HG02610 (cell line): ENCODE measurements around the gene NLRC4.
A peak's percentile ranks its signal among the peaks of the same experiment; 100 is the strongest.
"Not testable (repeated sequence)": the region's sequence is repeated elsewhere in the genome, so short reads cannot be mapped to it uniquely, and the experiment has no call there.

Experiments used
- ATAC-seq: cut with Tn5 transposase; IDR thresholded peaks from one replicate; pipeline ENCODE4 v1.9.1; 2021; ENCODE audit warnings: mild to moderate bottlenecking, moderate library complexity; ENCODE audit not compliant: unreplicated experiment

Gene NLRC4, protein sequence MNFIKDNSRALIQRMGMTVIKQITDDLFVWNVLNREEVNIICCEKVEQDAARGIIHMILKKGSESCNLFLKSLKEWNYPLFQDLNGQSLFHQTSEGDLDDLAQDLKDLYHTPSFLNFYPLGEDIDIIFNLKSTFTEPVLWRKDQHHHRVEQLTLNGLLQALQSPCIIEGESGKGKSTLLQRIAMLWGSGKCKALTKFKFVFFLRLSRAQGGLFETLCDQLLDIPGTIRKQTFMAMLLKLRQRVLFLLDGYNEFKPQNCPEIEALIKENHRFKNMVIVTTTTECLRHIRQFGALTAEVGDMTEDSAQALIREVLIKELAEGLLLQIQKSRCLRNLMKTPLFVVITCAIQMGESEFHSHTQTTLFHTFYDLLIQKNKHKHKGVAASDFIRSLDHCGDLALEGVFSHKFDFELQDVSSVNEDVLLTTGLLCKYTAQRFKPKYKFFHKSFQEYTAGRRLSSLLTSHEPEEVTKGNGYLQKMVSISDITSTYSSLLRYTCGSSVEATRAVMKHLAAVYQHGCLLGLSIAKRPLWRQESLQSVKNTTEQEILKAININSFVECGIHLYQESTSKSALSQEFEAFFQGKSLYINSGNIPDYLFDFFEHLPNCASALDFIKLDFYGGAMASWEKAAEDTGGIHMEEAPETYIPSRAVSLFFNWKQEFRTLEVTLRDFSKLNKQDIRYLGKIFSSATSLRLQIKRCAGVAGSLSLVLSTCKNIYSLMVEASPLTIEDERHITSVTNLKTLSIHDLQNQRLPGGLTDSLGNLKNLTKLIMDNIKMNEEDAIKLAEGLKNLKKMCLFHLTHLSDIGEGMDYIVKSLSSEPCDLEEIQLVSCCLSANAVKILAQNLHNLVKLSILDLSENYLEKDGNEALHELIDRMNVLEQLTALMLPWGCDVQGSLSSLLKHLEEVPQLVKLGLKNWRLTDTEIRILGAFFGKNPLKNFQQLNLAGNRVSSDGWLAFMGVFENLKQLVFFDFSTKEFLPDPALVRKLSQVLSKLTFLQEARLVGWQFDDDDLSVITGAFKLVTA

GRCh38 chr2:32264422-32265105 lies at the start of gene NLRC4:
NLRC4 (minus strand) TSS chr2:32264886; CDS start chr2:32256775, 8,111 bp downstream.
- ATAC-seq: peak; percentile 87

- no peak for ATAC-seq
These were observed 45.9 kb upstream of the NLRC4 start for GRCh38 chr2:32310577-32310976.

DNA sequence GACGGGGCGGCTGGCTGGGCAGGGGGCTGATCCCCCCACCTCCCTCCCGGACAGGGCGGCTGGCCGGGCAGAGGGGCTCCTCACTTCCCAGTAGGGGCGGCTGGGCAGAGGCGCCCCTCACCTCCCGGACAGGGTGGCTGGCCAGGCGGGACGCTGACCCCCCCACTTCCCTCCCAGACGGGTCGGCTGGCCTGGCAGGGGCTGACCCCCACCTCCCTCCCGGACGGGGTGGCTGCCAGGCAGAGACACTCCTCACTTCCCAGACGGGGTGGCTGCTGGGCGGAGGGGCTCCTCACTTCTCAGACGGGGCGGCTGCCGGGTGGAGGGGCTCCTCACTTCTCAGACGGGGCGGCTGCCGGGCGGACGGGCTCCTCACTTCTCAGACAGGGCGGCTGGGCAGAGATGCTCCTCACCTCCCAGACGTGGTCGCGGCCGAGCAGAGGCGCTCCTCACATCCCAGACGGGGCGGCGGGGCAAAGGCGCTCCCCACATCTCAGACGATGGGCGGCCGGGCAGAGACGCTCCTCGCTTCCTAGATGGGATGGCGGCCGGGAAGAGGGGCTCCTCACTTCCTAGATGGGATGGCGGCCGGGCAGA lies 29.4 kb upstream of the NLRC4 start:
- not testable (repeated sequence) for ATAC-seq

DNA sequence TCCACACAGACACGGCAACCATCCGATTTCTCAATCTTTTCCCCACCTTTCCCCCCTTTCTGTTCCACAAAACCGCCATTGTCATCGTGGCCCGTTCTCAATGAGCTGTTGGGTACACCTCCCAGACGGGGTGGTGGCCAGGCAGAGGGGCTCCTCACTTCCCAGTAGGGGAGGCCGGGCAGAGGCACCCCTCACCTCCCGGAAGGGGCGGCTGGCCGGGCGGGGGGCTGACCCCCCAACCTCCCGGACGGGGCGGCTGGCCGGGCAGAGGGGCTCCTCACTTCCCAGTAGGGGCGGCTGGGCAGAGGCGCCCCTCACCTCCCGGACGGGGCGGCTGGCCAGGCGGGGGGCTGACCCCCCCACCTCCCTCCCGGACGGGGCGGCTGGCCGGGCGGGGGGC lies 28.8 kb upstream of the NLRC4 start:
- not testable (repeated sequence) for ATAC-seq

DNA sequence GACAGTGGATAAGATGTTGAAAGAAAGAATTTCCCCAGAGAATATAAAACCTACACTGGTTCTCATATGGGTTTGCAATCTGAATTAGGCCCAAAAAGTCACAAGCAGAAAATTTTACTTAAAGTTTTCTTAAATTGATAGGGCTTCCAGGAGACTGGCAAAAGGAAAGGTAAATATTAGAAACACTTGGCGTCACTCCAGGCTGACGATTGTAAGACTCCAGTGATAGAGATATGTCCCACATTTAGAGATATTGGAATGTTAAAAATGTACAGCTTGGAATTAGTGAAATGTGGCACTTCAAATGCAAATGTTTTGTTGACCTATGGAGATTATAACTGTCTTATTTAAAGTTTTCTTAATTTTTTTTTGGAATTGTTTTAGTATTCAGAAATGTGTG lies 27.1 kb upstream of the NLRC4 start:
- no peak for ATAC-seq

- ATAC-seq: no peak
These were observed 25.3 kb upstream of the NLRC4 start for GRCh38 chr2:32290000-32290339.

DNA sequence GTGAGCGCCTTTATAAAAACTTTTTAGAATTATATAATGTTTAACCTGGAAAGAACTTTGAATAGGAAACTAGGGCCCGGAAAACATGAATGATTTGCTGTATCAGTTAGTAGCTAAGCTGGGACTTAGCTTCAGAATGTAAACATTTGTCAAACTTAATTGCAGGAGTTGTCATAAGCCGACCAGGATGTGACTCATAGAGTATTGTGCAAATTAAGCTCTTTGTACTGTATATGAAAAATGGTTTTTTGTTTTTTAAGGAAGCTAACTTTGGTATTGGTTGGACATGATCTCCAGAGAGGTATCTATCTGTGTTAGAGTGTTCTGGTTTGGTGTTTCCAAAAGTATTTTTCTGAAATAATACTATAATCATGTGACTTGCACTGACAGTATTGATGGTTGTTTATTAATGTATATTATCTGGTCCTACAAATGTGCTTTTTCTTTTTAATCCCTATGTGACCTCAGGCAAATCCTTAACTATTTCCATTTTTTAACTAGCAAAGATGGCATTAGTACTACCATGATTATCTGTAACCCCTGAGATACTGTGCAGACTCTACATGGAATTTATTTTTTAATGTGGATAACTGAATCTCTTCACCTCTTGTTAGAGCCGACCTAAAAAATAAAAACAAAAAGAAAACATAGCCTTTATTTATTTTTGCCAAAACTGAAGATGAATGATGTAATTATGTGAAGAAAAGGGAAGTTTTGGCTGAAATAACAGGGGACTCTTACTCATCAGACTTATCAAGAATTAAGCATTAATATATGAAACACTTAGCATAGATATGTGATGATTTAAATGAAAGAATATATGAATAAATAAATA lies 24.7 kb upstream of the NLRC4 start:
- no peak for ATAC-seq

DNA sequence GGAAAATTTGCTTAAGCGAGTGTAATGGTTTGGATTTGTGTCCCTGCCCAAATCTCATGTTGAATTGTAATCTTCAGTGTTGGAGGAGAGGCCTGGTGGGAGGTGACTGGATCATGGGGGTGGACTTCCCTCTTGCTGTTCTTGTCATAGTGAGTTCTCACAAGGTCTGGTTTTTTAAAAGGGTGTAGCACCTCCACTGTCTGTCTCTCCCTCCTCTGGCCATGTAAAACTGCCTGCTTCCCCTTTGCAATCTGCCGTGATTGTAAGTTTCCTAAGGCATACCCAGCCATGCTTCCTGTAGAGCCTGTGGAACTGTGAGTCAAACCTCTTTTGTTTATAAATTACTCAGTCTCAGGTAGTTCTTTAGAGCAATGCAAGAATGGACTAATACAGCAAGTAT lies 19.6 kb upstream of the NLRC4 start:
- peak; percentile 66 for ATAC-seq

GRCh38 chr2:32278478-32278853 lies 13.8 kb upstream of the NLRC4 start:
- no peak for ATAC-seq

- peak; percentile 98 for ATAC-seq
These were observed 13.2 kb upstream of the NLRC4 start, which contains the start of gene YIPF4 for GRCh38 chr2:32277674-32278477. YIPF4 (plus strand) TSS chr2:32277904; CDS start chr2:32278156, 252 bp downstream.

DNA sequence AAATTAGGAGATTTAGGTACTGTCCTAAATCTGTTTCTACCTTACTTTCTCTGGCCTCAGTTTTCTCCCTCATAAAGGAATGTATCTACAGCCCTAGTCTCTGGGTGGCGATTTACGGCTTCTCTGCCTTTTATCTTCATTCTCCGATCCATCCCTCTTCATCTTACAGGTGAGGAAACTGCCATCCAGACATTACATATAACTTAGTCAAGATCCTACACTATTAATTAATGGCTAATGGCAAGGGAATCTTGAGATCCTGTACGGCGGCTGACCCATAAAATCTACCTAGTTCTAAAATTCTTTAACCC lies 12.6 kb upstream of the NLRC4 start:
- no peak for ATAC-seq

GRCh38 chr2:32275790-32276189 lies 11.1 kb upstream of the NLRC4 start:
- not testable (repeated sequence) for ATAC-seq

DNA sequence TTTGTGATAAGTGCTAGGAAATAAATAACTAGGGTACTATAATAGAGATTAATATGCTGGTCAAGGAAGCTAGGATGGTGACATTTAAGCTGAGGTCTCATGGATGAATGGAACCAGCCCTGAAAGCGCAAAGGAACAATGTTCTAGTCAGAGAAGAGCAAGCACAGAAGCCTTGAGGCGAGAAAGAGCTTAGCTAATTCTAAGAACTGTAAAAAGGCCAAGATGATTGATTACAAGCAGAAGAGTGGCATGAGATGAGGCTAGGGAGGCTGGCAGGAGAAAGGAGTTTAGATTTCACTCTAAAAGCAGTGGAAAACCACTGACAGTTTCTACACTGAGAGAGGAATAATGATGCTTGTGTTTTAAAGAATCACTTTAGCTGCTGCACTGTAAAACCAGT lies 9.6 kb upstream of the NLRC4 start:
- ATAC-seq: no peak

GRCh38 chr2:32272279-32272678 lies 7.6 kb upstream of the NLRC4 start:
- no peak for ATAC-seq

GRCh38 chr2:32271063-32271462 lies 6.4 kb upstream of the NLRC4 start:
- no peak for ATAC-seq

GRCh38 chr2:32262105-32262504 lies 2.6 kb downstream of the NLRC4 start:
- ATAC-seq: no peak

GRCh38 chr2:32260376-32260775 lies 4.3 kb downstream of the NLRC4 start:
- no peak for ATAC-seq

- ATAC-seq: no peak
These were observed 6.4 kb downstream of the NLRC4 start for GRCh38 chr2:32258242-32258641.

GRCh38 chr2:32250290-32250689 lies 14.4 kb downstream of the NLRC4 start:
- no peak for ATAC-seq
